GM10248 (cell line): ENCODE results near the gene HRH3.

Source experiments
- CTCF ChIA-PET: fragments of 300-600 bp; sonication (Branson Sonifier 250); formaldehyde crosslinking; extraction: SDS; loops from one replicate; lab custom pipeline; 2021; ENCODE audit warnings: antibody characterized with exemption; lab: Yijun Ruan, JAX
- POLR2A ChIA-PET: fragments of 350-650 bp; sonication (Branson Sonifier 250); formaldehyde crosslinking; extraction: SDS; loops from one replicate; lab custom pipeline; 2020; ENCODE audit warnings: antibody characterized with exemption; lab: Yijun Ruan, JAX
- DNase-seq: peaks from one replicate; pipeline ENCODE4 v3.0.0; 2012; ENCODE audit errors: extremely low spot score
- TF ChIP-seq, protein P1 (sequence below): IDR thresholded peaks from 2 replicates; pipeline ENCODE4 v1.5.1; 2012; ENCODE audit warnings: mild to moderate bottlenecking, low read depth; ENCODE audit errors: extremely low read depth, missing control alignments, control extremely low read depth

Gene HRH3

GRCh38 chr20:62228982-62229545 is 9.0 kb upstream of the HRH3 start:
- ChIA-PET POLR2A (no interaction called here), CTCF (no interaction called here)
- TF ChIP-seq, protein P1, sequence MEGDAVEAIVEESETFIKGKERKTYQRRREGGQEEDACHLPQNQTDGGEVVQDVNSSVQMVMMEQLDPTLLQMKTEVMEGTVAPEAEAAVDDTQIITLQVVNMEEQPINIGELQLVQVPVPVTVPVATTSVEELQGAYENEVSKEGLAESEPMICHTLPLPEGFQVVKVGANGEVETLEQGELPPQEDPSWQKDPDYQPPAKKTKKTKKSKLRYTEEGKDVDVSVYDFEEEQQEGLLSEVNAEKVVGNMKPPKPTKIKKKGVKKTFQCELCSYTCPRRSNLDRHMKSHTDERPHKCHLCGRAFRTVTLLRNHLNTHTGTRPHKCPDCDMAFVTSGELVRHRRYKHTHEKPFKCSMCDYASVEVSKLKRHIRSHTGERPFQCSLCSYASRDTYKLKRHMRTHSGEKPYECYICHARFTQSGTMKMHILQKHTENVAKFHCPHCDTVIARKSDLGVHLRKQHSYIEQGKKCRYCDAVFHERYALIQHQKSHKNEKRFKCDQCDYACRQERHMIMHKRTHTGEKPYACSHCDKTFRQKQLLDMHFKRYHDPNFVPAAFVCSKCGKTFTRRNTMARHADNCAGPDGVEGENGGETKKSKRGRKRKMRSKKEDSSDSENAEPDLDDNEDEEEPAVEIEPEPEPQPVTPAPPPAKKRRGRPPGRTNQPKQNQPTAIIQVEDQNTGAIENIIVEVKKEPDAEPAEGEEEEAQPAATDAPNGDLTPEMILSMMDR, result no peak
- DNase-seq, result no peak

DNA sequence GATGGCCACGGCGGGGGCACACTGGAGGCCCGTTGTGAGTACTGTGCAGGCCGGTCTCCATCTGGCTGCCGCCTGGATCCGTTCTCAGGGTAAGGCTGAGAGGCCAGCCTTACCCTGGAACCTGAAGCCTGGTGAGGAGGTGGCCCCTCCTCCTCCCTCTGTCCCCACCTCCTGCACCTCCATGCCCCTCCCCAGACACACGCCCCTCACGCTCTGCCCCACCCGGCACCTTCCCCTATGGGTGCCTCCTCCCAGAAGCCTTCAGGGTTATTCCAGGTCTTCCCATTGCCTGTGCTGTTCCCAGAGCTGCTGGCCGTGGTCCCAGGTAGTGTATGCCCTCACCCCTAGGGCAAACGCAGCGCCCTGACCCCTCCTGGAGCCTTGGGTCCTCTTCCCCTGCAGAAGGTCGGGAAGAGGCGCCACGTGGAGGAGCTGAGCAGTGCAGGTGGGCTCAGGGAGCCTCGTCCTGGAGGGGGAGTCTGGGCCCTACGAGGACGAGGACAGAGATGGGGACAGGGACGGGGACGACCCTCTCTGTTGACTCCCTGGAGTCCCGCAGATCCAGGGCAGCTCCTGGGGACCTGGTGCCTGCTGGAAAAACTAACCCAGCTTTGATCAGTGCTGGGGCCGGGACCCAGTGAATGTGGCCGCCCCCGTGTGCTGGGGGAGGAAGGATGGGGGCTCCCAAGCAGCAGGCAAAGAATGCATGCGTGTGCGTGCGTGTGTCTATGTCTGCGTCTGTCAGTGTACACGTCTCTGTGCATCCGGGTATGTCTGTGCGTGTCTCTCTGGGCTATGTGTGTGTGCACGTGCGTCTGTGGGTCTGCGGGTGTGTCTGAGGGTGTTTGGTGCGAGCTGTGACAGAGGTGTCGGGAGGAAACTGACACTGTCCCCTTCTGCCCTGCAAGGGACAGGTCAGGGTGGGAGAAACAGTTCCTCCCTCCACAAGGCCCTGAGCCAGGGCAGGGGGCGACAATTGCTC is 8.2 kb upstream of the HRH3 start:
- CTCF ChIA-PET, result no interaction called here
- DNase-seq, result no peak
- TF ChIP-seq, protein P1, result no peak
- POLR2A ChIA-PET, result no interaction called here

DNA sequence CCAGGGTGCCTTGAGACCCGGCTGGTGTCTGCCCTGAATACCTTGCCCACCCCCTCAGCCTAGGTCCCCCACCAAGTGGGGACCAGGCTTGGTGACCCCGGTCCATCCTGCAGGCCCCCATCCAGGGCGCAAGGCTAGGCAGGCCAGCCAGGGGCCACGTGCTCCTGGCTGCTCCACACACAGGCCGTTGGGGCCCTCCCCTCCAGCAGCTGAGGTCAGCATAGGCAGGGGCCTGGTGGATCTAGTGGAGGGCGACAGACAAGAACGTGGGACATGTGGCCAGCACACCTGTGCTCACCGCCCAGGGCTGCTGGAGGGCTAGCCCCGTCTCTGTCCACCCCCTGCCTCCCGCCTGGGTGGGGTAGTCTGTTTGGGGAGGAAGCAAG is 7.5 kb upstream of the HRH3 start:
- ChIA-PET POLR2A (no interaction called here), CTCF (interaction anchor here (1.3 kb wide), 1 partner anchor 9 kb away, joined by 3 read pairs; no protein-coding TSS in a partner anchor)
- no peak for DNase-seq
- TF ChIP-seq, protein P1, result no peak

DNA sequence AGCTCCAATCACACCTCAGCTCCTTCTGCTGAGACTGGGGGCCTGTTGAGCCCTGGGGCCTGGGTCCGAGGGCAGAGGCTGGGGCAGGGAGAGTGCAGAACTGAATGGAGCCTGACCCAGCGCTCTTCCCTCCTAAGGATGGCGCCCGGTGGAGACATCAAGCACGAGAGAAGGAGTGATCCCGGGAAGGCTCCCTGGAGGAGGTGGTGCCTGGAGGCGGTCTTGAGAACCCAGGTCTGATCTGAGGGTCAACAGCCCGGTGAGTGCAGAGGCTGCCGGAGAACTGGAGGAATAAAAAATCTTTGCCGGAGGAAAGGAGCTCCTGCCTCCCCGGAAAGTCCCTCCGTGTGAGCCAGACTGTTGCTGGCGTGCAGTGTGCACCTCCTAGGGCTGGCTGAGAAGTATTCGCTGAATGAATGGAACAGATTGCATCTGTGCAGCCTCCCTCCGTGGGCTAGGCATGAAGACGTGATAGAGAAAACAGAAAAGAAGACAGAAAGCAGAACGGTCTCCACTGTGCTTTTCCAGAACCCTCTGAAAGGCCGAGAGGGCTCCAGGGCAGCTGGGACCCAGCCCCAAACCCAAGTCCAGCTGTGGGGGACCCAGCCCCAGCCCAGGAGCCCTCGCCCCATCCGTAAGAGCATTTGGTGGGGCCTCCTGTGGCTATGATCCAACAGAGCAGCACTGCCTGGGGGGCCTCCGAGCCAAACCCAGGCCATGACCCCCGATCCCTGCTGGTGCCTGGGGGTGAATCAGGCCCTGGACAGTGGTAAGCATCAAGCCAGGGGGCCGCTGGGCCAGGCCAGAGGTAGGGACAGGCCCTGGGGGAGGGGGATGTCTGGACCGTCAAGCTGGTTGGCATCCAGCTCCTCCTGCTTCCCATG is 6.9 kb upstream of the HRH3 start:
- ChIA-PET POLR2A (no interaction called here), CTCF (interaction anchor here (1.3 kb wide), 1 partner anchor 9 kb away, joined by 3 read pairs; no protein-coding TSS in a partner anchor)
- TF ChIP-seq, protein P1, result no peak
- DNase-seq, result no peak

DNA sequence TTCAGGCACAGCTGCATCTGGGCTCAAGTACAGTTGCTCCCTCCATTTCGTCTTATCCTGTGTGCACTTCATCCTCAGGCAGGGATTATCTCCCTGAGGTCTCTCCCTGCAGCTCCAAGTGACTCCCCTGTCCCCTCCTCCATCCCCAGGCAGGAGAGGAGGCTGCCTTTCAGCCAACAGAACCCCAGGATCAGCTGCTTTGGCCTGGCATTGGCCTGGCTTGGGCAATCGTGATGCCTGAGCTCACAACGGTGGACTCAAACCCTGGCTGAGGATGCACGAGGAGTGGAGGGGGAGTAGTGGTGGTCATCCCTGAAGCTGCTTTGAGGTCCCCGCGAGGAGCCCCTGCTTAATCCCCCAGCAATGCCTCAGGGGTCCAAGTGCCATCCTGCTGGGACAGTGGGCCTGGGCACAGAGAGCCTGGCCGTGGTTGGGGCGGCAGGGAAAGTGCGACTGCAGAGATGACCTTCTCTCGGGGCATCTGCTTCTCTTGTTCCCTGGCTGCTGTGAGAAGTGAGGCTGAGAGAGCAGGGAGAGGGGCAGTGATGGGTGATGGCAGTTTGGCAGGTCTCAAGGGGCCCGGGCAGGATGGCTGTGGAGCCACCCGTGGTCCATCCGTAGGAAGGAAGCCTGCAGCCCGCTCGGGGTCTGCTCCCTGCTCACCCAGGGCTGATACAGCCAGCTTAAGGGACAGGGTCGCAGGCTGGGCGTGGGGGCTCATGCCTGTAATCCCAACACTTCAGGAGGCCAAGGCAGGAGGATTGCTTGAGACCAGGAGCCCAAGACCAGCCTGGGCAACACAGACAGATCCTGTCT is 6.0 kb upstream of the HRH3 start:
- ChIA-PET CTCF (interaction anchor here (1.3 kb wide), 1 partner anchor 10 kb away, joined by 3 read pairs; no protein-coding TSS in a partner anchor), POLR2A (no interaction called here)
- TF ChIP-seq, protein P1, result no peak
- no peak for DNase-seq
